NCI-H1105 (cell line): ENCODE results near the gene FOS.
"Not testable (repeated sequence)": the region's sequence is repeated elsewhere in the genome, so short reads cannot be mapped to it uniquely, and the experiment has no call there.

Source experiments
- DNase-seq: peaks from one replicate; lab custom pipeline; 2025; lab: John Stamatoyannopoulos, UW

FOS gene

DNA sequence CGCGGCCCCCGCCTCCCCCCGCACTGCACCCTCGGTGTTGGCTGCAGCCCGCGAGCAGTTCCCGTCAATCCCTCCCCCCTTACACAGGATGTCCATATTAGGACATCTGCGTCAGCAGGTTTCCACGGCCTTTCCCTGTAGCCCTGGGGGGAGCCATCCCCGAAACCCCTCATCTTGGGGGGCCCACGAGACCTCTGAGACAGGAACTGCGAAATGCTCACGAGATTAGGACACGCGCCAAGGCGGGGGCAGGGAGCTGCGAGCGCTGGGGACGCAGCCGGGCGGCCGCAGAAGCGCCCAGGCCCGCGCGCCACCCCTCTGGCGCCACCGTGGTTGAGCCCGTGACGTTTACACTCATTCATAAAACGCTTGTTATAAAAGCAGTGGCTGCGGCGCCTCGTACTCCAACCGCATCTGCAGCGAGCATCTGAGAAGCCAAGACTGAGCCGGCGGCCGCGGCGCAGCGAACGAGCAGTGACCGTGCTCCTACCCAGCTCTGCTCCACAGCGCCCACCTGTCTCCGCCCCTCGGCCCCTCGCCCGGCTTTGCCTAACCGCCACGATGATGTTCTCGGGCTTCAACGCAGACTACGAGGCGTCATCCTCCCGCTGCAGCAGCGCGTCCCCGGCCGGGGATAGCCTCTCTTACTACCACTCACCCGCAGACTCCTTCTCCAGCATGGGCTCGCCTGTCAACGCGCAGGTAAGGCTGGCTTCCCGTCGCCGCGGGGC lies at the start of gene FOS:
Gene FOS (plus strand): TSS at position 407 of the 731 bp plus-strand sequence. CDS start 155 bp downstream, at position 562.
- peak; percentile 93 for DNase-seq

DNA sequence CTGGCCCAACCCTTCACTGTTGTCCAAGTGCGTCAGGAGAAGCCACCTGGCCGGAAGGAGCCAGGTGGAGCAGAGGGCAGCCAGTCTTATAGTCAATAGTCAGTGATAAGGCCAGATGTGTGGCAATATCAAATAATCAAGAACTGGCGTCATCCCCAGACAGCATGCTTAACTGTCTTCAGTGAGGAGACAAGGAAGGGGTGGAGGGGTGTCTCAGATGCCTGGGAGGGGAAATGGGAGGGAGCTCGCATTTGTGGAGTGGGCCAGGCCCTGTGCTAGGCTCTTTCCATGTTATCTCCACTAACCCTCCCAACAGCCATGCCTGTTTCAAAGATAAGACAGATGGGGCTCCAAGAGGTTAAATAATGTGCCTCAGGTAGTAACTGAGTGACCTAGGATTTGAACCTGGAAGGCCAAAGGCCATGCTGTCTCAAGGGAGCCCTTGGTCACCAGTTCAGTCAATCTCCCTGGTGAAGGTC lies 48.9 kb upstream of the FOS start:
- DNase-seq, result no peak

DNA sequence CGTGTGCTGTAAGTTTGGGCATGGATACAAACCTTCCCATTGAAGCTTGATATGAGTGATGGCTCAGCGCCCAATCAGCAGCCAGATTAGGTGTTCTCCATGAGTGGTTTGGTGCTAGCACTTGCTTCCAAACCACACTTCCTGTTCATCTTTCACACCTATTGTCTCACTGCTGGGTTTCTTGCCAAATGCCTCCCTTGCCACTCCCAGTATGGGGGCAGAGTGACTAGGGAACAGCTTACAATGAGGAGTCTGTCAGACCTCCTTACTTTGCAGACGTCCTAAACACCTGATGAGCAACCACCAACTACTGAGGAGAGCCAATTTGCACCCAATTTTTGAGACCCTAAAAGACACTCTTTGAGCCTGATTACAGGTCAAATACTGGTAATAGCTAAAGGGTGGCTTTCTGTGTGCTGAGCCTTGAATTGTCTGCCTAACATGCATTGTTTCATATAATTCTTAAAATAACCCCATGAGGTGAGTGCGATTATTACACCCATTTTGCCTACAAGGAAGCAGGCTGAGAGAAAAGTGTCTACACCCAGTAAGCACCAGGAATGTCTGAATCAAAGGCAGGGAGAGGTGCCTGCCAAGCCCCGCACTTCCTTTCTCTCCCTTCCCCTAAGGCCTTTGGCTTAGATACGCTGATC lies 48.4 kb upstream of the FOS start:
- no peak for DNase-seq

DNA sequence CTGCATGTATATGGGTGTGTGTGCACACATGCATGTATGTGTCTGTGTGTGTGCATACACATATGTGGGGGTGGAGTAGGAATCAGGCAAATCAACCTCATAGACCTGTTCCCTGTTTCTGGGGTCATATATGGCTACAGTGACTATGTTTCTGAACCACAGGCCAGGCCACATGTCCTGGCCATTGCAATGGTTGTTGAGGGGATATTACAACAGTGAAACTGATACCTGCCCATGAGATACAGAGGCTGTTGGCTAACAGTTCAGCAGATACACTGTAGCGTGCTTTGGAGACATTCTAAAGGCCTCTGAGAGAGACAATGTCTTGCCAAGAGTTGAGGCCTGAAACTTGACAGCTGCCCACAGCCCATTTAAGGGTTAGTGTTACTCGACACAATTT lies 47.3 kb upstream of the FOS start:
- DNase-seq, result no peak

DNA sequence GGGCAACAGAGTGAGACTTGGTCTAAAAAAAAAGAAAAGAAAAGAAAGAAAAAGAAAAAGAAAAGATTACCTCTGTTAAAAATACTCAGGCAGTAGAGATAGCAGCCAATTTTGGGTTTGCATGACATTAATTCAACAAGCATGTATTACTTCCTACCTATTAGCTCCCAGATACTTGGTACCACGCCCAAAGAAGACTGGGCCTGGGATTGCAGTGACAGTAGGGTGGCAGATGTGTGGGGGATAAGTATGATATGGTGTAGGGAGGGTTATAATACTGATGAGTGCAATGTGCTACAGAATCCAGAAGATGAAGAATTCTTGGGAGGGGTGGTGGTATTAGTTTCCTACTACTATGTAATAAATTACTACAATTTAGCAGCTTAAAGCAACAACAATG lies 46.4 kb upstream of the FOS start:
- DNase-seq, result no peak

DNA sequence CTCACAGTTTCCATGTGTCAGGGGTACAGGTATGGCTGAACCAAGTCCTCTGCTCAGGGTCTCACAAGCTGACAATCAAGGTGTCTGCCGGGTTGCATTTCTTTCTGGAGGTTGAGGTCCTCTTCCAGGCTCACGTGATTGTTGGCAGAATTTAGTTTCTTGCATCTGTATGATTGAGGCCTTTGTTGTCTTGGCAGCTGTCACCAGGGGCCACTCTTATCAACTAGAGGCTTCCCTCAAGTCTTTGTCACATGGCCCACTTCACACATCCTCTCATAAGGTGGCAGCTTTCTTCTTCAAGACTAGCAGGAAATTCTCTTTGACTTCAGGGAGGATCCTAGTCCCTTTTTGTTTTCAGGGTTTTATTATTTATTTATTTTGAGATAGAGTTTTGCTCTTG lies 46.0 kb upstream of the FOS start:
- no peak for DNase-seq

DNA sequence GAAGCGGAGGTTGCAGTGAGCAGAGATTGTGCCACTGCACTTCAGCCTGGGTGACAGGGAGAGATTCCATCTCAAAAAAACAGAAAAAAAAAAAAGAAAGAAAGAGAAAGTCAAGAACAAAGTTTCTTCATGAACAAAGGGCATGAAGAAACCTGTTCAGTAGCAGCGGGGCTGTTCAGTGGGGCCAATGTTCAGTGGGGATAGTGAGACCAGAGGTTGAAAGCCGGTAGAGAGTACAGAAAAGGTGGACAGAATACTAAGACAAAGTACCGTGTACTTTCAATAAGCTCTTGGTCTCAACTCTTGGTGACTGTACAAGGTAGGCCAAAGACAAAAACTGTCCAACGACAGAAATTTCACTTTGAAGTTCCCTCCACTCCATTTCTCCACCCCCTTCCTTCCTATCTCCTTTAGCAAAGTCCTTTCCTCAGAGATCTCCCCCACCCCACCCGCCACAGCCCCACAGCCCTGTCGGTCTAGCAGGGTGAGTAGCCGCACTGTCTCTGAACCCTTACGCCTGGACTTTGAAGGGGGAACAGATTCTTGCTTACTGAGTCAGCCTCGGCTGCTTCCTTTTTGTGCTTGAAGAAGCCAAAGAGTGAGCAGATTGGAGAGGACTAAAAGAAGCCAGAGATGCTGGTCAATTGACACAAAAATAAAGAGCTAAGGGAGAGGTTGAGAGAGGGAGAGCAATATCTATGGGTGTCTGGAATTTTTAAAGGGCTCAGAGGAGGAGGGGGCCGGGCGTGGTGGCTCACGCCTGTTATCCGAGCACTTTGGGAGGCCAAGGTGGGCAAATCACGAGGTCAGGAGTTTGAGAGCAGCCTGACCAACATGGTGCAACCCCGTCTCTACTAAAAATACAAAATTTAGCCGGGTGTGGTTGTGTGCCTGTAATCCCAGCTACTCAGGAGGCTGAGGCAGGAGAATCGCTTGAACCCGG lies 44.2 kb upstream of the FOS start:
- no peak for DNase-seq

DNA sequence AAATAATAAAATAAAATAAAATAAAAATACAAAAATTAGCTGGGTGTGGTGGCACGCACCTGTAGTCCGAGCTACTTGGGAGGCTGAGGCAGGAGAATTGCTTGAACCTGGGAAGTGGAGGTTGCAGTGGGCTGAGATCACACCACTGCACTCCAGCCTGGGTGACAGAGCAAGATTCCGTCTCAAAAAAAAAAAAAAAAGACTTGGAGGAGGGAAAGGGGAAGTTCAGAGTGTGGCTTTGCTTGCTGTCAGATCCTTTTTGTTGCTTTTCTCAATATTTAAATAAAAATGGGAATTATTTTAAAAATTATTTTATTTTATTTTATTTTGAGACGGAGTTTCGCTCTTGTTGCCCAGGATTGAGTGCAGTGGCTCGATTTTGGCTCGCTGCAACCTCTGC lies 43.4 kb upstream of the FOS start:
- DNase-seq, result not testable (repeated sequence)

DNA sequence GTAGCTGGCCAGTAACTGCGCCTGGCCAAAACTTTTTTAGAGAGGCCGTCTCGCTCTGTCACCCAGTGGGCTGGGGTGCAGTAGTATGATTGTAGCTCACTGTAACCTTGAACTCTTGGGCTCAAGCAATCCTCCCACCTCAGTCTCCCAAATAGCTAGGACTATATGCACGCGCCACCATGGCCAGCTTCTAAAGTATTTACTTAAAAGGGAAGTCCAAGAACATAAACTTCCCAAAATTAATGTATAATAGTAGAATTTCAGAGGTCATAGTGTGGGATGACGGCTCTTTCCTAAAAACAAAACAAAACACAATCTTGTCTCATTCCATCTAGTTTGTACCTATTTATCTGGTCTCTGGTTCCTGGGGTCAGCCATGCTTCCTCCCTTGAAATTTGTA lies 42.2 kb upstream of the FOS start:
- no peak for DNase-seq

DNA sequence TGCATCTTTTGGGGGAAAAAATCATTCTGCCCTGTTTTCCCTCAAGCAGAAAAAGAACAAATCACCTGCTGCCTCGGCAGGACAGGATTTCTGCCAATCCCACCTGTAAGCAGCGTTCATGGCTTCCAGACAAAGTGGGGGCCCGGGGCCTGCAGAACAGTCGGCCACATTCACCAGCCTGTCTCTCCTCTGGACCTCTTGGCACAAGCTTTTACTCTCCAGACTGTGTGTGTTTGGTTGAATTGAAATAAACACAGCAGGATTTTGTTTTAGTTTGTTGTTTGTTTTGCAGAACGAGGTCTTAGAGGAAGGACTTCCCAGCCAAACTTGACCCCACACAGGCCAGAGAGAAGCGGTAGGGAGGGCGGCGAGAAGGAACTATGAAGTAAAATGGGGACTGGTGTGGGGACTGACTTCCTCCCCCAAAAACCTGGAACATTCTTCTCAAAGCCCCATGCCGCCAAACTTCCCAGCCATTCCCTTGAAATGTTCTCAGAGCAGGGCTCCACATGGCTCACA lies 41.7 kb upstream of the FOS start:
- DNase-seq, result no peak

DNA sequence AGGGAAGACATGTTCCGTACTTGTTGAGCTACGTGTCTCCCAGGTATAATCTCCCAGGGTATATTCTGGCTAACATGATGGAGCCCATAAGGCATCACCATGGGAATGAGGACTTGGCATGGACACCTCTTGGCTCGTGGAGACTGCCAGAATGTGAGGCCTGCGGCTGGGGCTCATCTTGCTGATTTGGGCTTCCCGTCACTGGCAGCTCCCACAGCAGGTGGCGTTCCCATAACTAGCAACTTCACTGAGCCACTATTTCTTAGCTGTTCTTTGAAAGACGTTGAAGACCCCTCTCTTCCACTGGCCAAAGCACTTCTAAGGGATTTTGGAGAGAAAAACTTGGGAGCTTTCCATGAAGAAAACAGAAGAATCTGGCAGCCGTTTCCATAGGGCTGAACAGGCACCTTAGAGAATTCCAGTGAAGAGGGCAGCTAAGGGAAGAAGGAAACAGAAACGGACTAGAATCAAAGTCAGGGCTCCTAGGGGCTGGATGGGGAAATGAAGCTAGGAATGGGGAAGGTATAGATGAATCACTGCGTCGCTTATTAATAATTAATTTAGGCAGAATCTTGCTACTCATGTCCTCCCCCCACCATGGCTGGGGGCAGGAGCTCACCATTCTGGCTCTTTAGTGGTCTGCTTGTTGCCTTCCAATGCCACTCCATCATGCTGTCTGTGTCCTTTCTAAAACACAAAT lies 39.7 kb upstream of the FOS start:
- DNase-seq, result no peak

DNA sequence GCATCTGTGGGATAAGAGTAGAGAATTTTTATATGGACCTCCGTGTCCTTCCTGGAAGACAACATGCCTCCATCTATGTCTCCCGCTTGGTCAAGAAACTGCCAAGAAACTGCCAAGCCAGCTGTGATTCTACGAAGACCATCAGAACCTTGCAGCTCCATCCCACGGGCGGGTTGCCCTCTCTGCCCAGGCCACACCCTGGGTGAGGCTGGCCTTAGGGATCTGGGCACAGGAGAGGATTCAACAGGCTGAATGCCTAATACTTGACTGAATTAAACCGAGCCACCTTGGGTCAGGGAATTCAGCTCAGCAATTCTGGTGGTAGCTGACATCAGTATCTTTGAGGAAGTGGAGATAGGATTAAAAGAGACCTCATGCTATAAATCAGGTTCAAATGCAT lies 37.8 kb upstream of the FOS start:
- no peak for DNase-seq

DNA sequence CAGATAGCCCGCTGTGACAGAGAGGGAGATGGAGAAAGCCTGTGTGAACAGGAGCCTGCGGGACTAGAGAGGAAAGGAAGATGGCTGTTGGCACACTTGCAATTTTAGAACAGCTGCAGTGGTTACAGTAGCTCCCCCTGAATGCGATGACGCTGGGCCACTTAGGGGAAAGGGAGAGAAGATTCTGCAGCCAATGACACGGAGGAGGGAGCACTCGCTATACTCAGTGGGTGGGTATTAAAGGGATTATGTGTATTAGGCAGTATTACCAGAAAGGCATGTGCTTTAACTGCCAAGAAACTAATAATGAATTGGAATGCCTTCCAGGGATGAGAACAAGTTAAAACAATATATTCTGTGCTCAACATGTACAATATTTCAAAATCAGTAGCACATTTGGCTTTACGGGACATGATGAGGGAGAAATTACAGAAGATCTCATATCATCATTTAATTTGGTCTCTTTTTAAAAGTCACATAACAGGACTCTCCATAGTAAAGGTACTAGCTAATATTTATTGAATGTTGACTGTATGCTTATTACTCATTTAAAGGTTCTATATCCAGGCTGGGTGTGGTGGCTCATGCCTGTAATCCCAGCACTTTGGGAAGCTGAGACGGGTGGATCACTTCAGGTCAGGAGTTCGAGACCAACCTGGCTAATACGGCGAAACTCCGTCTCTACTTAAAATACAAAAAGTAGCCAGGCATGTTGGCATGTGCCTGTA lies 35.9 kb upstream of the FOS start:
- DNase-seq, result peak; percentile 45

DNA sequence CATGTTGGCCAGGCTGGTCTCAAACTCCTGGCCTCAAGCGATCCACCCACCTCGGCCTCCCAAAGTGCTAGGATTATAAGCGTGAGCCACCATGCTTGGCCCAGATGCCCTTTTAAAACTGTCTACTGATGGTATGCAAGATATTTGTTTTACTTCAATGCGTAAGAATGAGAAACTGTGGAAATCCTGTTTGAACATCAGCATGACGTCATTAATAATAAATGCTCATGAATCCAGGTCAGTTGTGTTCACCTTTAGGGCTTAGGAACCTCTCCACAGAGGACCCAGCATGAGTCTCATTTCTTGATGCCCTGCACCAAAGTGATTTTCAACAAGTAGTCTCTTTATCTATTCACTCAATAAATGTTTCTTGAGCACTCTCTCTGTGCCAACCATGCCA lies 34.5 kb upstream of the FOS start:
- DNase-seq, result no peak

DNA sequence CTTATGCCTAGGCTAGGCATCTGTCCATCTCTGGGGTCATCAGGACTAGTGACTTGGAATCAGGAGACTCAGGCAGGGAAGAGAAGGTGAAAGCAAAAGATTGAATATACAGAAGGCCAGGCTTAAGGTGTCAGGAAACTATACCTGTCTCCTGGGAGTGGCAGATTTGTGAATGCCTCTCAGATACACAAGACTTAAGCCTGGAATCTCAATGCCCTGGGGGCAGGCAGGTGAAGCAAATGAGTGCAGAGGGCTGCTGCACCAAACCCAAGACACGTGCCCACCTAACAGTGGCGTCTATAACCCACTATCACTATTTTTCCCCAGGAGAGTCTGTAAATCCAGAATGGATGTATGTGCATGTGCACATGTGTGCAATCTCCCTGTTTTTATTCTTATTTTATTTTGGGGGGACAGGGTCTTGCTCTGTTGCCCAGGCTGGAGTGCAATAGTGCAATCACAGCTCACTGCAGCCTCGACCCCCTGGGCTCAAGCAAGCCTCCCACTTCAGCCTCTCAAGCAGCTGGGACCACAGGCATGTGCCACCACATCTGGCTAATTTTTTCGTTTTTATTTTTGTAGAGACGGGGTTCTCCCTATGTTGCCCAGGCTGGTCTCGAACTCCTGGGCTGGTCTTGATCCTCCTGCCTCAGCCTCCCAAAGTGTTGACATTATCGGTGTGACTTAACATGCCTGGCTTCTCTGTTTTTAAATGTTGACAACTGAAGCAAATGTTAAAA lies 31.9 kb upstream of the FOS start:
- no peak for DNase-seq

DNA sequence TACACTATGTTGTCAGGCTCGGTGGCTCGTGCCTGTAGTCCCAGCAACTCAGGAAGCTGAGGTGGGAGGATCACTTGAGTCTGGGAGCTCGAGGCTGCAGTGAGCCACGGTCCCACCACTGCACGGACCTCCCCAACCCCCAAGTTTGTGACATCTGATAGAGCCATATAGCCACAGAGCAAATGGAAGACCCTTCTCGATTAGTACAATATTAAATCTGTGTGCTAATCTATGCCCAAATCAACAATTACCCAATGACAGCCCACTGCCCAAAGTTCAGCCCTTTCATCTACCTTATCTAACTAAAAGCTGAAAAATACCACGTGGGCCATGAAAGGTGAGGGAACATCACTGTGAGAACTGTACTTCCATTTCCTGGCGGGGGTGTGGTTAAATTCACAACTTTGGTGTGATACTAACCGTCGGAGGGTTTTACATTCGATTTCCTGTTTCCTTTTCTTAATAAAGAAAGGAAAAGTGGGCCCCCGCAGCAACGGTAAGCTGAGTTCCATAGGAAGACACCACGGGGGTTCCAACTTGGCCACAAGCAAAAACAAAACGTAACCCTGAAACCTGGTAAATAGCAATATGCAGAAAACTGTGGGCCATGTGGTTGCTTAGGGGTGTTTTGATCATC lies 31.2 kb upstream of the FOS start:
- DNase-seq, result no peak

DNA sequence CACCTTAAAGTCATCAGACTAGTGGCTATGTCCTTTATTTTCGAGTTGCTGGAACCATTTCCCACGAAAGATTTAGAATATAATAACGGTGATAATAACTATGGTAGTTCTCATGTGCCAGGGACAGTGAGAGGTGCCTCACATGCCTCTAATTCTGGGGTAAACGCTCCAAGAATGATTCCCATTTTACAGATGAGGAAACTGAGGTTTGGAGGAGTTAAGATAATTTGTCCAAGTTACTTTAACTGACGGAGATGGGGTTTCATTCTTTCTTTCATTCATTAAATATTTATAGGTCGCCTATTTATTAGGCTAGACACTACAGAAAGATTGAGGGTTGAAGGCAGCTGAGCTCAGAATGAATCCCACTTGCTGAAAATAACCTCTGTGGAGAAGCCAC lies 30.7 kb upstream of the FOS start:
- DNase-seq, result no peak

DNA sequence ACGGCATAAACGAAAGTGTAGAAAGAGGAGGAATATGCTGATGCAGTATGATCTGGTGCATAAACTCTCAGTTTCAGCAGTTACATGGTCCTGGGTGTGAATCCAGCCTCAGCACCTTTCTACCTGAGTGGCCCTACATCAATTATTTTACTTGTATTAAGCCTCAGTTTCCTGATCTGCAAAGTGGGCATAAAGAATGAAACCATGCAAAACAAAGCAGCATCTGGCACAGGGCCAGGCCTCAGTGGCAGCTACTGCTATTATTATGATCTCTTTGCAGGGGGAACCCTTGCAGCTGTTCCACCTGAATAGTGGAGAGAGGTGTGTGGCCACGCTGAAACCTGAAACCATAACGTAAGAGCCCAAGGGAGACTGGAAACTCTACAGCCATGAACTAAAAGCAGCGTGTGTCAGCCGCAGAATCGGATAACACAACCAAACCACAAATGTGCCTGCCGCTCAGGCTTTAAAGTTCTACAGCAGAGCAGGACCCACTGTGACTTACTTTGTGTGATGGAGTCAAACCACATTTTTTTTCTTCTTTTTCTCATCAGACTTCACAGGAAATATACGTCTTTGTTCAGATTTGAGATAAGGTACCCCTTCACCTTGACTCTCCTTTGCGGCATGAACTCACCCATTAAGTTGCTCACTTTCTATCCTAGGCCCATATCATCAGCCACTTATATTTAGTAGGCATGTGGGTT lies 29.2 kb upstream of the FOS start:
- no peak for DNase-seq

DNA sequence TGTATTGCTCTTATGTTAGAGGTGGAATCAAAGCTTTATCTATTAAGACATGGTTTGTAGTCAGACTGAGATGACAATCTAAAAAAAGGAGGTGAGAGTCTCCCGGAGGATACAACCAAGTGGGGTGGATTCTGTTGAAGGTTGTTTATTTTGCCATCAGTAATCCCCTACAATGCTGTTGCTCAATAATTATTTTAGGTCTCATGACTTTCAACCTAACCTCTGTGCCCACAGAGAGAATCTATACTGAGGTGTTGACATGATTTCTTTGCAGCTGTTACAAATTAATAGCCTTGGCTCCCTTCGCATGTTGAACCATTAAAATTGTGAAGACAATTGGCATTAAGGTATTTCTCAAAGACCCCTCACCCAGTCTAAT lies 28.7 kb upstream of the FOS start:
- DNase-seq, result no peak
